Measurements from ENCODE around the gene BCAM. TPM values are rescaled to one million over a fixed set of nuclear protein-coding genes. Genes with fewer than 3 reads are reported as not detected.
"Not testable (repeated sequence)": the region's sequence is repeated elsewhere in the genome, so short reads cannot be mapped to it uniquely, and the experiment has no call there.

The BCAM gene
- total RNA-seq, 1 donor from 2014 or later, result 86.2 TPM

DNA sequence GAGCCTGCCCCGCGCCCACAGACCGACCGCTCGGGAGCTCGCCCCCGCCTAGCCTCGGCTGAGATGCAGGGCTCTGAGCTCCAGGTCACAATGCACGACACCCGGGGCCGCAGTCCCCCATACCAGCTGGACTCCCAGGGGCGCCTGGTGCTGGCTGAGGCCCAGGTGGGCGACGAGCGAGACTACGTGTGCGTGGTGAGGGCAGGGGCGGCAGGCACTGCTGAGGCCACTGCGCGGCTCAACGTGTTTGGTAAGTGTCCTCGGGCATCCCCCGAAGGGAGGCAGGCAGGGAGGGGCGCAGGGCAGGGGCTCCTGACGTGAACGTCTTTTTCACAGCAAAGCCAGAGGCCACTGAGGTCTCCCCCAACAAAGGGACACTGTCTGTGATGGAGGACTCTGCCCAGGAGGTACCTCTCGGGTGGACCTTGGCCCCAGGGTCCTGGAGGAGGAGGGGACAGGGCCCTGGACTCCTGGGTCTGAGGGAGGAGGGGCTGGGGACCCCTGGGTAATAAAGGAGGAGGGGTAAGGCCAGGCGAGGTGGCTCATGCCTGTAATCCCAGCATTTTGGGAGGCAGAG lies 3.3 kb downstream of the BCAM start:
- ATAC-seq (ENCODE audit: poor library complexity), result no peak
- intact Hi-C loops (cut with DNase I), result no loop called here
- no peak for DNase-seq

GRCh38 chr19:44813070-44813840 lies 4.4 kb downstream of the BCAM start:
- ATAC-seq (ENCODE audit: poor library complexity) (no peak), DNase-seq (no peak)
- intact Hi-C loops (cut with DNase I), result no loop called here

DNA sequence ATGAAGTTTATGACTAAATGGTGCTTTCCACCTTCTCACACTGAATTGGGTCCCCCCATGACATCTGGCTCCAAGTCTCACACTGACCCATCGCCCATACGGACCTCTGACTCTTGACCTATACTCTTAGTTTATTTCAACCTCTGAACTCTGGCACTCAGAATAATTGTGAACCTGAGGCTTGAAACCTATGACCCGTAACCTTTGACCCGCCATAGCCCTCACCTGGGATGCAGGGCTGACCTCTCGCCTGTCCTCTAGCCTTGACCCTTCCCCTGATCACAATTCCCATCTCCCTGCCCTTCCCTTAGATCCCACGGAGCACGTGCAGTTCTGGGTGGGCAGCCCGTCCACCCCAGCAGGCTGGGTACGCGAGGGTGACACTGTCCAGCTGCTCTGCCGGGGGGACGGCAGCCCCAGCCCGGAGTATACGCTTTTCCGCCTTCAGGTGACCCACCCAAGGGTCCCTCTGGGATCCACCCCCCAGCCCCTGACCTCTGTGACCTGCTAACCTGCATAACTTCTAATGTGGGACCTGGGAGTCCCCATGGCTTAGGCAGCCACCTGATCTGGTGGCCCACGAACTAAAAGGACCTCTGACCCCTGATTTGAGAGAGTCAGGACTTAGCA lies 5.1 kb downstream of the BCAM start:
- no peak for ATAC-seq (ENCODE audit: poor library complexity)
- intact Hi-C loops (cut with DNase I), result no loop called here
- no peak for DNase-seq

- no peak for DNase-seq
- intact Hi-C loops (cut with DNase I), result no loop called here
- no peak for ATAC-seq (ENCODE audit: poor library complexity)
Observed at GRCh38 chr19:44814517-44814916, 5.6 kb downstream of the BCAM start.

- DNase-seq (no peak), ATAC-seq (ENCODE audit: poor library complexity) (no peak)
- intact Hi-C loops (cut with DNase I), result no loop called here
Observed at GRCh38 chr19:44816301-44816700, 7.4 kb downstream of the BCAM start.

GRCh38 chr19:44817725-44818465 lies 9.0 kb downstream of the BCAM start:
- ATAC-seq (ENCODE audit: poor library complexity), result no peak
- no peak for DNase-seq
- intact Hi-C loops (cut with DNase I), result no loop called here

- DNase-seq (no peak), ATAC-seq (ENCODE audit: poor library complexity) (no peak)
- intact Hi-C loops (cut with DNase I), result no loop called here
Observed at GRCh38 chr19:44818466-44819031, 9.6 kb downstream of the BCAM start.

GRCh38 chr19:44819246-44819832 lies 10.4 kb downstream of the BCAM start:
- intact Hi-C loops (cut with DNase I), result no loop called here
- ATAC-seq (ENCODE audit: poor library complexity), result no peak

DNA sequence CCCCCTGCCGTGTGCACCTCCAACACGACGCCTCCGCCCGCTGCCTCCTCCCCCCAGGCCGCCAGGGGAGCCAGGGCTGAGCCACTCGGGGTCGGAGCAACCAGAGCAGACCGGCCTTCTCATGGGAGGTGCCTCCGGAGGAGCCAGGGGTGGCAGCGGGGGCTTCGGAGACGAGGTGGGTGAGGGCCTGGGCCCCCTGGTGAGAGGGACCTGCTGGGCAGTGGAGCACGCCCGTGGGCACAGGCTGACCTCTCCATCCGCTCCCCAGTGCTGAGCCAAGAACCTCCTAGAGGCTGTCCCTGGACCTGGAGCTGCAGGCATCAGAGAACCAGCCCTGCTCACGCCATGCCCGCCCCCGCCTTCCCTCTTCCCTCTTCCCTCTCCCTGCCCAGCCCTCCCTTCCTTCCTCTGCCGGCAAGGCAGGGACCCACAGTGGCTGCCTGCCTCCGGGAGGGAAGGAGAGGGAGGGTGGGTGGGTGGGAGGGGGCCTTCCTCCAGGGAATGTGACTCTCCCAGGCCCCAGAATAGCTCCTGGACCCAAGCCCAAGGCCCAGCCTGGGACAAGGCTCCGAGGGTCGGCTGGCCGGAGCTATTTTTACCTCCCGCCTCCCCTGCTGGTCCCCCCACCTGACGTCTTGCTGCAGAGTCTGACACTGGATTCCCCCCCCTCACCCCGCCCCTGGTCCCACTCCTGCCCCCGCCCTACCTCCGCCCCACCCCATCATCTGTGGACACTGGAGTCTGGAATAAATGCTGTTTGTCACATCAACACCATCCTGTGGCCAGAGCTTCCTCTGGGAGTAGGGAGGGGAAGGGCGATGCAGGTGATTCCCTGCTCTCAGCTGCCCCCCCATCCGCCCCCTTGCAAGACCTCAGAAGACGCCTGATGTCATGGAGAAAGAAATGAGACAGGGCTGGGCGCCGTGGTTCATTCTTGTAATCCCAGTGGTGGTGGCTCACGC lies 12.0 kb downstream of the BCAM start:
- peak; percentile 75 for ATAC-seq (ENCODE audit: poor library complexity)
- intact Hi-C loops (cut with DNase I), result no loop called here
- DNase-seq, result peak; percentile 76

More at GRCh38 chr19:44819246-44819832, 10.4 kb downstream of the BCAM start:
- DNase-seq, result no peak

- ATAC-seq (ENCODE audit: poor library complexity) (no peak), DNase-seq (no peak)
- intact Hi-C loops (cut with DNase I), result no loop called here
Observed at GRCh38 chr19:44822177-44822576, 13.3 kb downstream of the BCAM start.

DNA sequence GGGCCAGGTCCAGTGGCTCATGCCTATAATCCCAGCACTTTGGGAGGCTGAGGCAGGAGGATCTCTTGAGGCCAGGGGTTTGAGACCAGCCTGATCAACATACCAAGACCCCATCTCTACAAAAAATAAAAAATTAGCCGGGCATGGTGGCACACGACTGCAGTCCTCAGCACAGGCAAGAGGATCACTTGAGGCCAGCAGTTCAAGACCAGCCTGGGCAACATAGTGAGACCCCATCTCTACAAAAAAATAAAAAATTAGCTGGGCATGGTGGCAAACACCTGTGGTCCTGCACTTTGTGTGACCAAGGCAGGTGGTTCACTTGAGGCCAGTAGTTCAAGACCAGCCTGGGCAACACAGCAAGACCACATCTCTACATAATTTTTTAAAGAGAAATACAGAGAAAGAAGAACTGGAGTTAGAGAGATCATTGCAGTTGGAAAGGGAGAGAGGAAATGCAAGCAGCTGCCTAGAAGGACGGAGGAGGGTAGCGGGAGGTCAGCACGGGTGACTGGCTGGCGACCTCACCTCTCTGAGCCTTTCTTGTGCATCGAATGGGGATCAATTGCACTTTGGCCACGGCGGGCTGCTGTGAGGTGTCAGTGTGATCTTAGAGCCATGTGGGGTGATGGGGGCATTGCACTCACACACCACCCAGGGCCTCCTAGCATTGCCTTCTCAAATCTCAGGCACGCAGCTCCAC lies 13.9 kb downstream of the BCAM start:
- ATAC-seq (ENCODE audit: poor library complexity), result no peak
- DNase-seq, result no peak
- intact Hi-C loops (cut with DNase I), result no loop called here

- DNase-seq, result no peak
- intact Hi-C loops (cut with DNase I), result no loop called here
- ATAC-seq (ENCODE audit: poor library complexity), result no peak
Observed at GRCh38 chr19:44823373-44823698, 14.4 kb downstream of the BCAM start.

GRCh38 chr19:44824761-44825160 lies 15.9 kb downstream of the BCAM start:
- DNase-seq (no peak), ATAC-seq (ENCODE audit: poor library complexity) (no peak)
- intact Hi-C loops (cut with DNase I), result no loop called here

- DNase-seq; intact Hi-C loops (cut with DNase I): not testable (repeated sequence)
Observed at GRCh38 chr19:44832875-44833274, 24.0 kb downstream of the BCAM start.

DNA sequence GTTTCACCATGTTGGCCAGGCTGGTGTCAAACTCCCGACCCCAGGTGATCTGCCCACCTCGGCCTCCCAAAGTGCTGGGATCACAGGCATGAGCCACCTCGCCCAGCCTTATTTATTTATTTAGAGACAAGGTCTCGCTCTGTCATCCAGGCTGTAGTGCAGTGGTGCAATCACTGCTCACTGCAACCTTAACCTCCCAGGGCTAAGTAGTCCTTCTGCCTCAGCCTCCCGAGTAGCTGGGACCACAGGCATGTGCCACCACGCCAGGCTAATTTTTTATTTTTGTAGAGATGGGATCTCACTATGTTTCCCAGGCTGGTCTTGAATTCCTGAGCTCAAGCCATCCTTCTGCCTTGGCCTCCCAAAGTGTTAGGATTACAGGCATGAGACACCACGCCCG lies 25.5 kb downstream of the BCAM start:
- DNase-seq; ATAC-seq (ENCODE audit: poor library complexity); intact Hi-C loops (cut with DNase I): not testable (repeated sequence)

More at GRCh38 chr19:44832875-44833274, 24.0 kb downstream of the BCAM start:
- not testable (repeated sequence) for ATAC-seq (ENCODE audit: poor library complexity)

DNA sequence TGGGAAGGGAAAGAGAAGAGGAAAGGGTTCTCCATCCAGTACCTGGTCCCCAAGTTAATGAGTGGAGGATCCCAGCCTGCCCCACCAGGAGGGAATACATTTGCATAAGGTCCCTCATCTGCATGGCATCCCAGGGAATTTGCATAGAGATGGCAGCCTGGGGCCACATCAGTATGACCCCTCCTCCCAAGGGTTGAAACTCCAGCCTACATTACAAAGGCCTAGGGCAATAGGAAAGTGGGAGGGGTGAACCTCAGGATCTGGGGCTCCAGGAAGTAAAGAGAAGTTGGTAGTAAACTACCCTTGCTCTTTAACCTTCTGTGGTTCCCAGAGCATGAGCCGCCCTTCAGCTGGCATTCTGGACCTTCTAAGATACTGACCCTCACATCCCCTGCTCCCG lies 30.4 kb downstream of the BCAM start:
- ATAC-seq (ENCODE audit: poor library complexity) (no peak), DNase-seq (no peak)
- intact Hi-C loops (cut with DNase I), result no loop called here

DNA sequence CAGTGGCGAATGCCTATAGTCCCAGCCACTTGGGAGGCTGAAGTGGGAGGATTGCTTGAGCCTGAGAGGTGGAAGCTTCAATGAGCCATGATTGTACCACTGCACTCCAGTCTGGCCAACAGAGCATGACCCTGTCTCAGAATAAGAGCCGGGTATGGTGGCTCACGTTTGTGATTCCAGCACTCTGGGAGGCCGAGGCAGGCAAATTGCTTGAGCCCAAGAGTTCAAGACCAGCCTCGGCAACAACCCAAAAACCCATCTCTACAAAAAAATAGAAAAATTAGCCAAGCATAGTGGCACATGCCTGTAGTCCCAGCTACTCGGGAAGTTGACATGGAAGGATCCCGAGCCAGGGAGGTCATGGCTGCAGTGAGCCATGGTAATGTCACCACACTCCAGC lies 31.9 kb downstream of the BCAM start:
- intact Hi-C loops (cut with DNase I), result loop anchor here (5.0 kb wide), 1 partner anchor 39 kb away; no protein-coding TSS in a partner anchor
- DNase-seq (no peak), ATAC-seq (ENCODE audit: poor library complexity) (no peak)

Data from Right ventricle myocardium superior (tissue), 1 donor.